HG03159 (cell line): ENCODE measurements around the gene BBS1.
"Not testable (repeated sequence)": the region's sequence is repeated elsewhere in the genome, so short reads cannot be mapped to it uniquely, and the experiment has no call there.

ENCODE experiments used
- ATAC-seq: cut with Tn5 transposase; IDR thresholded peaks from one replicate; pipeline ENCODE4 v1.9.1; 2021; ENCODE audit warnings: mild to moderate bottlenecking, moderate library complexity; ENCODE audit not compliant: unreplicated experiment

Gene BBS1

DNA sequence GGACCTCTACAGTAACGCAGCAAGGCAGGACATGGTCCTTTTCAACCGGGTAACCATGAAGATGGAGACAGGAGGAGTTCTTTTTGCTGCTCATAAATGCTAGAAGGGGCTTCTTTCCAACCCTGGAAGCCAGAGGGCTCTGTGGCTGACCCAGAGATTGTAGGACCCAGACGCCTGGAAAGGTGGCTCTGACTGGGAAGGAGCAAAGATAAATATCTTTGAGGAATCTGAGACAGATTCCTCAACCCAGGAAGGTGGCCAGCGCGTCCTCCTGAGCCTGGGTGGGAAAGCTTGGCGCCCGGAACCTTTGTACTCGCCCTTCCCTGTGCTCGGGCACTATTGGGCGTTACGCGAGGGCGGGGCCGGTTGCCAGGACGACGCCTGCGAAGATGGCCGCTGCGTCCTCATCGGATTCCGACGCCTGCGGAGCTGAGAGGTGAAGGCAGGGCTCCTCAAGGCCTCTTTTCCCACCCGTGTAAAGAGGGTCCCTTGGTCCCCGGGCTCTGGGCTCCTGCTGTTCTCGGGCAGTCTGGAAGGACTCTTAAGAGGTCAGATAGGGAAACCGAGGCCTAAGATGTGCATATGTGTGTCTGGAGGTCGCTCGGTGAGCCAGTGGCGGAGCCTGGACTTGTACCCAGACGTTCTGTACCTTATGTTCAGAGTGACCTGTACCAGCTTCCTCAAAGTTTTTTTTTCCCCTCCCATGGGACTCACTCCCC lies at the start of gene BBS1:
BBS1 (plus strand) TSS at position 365 of the 719 bp plus-strand sequence; CDS start at position 390, 25 bp downstream.
- peak; percentile 77 for ATAC-seq

GRCh38 chr11:66462010-66462409 lies 48.4 kb upstream of the BBS1 start:
- no peak for ATAC-seq

DNA sequence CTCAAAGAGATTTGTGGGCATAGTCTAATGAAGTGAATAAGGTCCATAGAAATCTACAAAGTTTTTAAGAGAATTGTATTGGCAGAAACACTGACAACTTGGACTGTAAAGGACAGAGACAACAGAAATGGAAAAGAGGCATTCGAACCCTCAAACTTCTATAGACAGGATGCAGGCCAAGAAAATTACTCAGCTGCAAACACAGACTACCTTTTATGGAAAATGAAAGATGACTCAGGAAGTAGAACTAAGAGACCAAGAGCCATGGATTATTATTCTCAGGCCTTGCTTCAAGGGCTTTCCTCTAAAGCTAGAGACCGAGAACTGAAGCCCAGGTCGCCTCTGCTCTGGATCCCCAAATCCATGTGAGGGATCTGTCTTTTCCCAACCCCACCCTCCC lies 47.5 kb upstream of the BBS1 start:
- ATAC-seq: no peak

DNA sequence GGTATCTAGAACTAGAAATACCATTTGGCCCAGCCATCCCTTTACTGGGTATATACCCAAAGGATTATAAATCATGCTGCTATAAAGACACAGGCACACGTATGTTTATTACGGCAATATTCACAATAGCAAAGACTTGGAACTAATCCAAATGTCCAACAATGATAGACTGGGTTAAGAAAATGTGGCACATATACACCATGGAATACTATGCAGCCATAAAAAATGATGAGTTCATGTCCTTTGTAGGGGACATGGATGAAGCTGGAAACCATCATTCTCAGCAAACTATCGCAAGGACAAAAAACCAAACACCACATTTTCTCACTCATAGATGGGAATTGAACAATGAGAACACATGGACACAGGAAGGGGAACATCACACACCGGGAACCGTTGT lies 46.3 kb upstream of the BBS1 start:
- not testable (repeated sequence) for ATAC-seq

GRCh38 chr11:66464916-66465315 lies 45.5 kb upstream of the BBS1 start:
- no peak for ATAC-seq

DNA sequence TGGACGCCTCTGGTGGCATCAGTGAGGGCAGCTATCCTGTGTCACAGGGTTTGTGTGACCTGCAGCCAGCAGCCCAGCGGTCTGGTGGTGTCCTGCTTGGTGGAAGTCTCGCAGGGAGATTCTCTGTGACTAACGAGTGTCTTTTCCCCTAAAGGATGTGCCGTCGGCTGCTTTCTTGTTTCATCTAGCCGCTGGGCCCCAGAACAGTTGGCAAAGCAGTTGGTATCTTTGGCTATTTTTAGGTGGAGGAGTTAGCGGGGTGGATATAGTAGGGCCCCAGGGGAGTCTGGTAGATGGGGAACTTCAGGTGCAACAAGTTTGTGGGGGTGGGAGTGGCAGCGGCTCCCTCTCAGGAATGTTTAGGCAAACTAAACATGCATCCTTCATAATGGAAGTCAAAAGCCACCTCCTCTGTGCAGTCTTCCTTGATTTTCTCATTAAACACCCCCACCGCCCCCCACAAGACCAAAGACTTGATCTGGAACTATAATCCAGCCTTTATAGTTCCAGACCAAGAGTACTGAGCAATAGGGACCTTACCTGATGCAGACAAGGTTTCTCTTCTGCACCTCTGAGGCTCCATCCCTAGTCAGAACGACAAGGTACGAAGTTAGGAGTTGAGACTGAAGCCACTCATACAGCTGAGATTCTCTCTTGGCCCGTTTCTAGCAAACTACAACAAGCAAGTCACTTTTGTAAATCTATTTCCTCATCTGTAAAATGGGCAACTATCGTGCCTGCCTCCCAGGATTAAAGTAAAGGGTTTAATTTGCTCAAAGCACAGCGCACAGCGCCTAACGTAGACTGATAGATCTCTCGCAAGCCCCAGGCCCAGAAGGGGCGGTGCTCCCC lies 44.8 kb upstream of the BBS1 start:
- no peak for ATAC-seq

DNA sequence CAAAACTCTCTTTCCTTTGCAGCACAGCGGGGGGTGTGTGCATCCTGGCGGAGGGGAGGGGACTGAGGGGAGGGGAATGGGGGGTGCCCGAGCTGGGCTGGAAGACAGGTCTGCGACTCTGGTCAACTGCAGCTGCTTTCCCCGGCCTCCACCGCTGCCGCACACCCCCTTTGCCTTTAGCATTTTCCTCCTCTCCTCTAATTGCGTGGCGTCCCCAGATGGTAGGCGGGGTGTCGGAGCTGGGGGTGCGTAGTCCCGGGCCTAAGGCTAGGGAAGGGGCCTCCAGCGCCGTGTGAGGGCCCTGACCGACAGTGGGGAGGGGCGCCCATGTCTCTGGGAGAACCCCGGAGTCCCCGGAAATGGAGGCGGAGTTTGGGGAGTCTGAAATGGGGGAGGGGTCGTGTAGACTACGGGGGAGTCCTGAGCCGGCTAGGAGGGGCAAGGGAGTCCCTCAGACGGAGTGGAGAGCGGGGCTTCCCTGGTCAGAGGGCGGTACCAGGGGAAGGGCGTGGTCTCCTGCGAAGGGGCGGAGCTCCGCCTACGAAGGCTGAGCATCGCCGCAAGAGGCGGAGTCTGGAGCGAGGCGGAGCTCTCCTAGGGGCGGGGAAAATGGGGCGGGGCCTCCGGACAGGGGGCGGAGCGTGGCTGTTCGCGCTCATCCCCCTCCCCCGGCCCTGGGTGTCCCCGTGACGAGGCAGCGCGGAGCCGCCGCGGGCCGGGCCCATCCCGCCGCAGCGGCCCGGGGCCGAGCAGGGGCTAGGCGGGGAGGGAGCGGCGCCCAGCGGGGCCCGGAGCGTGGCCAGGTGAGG lies 44.0 kb upstream of the BBS1 start, which contains the start of gene PELI3:
PELI3 (plus strand) TSS at position 681 of the 809 bp plus-strand sequence. CDS start 1,224 bp downstream, outside the sequence.
- peak; percentile 69 for ATAC-seq

DNA sequence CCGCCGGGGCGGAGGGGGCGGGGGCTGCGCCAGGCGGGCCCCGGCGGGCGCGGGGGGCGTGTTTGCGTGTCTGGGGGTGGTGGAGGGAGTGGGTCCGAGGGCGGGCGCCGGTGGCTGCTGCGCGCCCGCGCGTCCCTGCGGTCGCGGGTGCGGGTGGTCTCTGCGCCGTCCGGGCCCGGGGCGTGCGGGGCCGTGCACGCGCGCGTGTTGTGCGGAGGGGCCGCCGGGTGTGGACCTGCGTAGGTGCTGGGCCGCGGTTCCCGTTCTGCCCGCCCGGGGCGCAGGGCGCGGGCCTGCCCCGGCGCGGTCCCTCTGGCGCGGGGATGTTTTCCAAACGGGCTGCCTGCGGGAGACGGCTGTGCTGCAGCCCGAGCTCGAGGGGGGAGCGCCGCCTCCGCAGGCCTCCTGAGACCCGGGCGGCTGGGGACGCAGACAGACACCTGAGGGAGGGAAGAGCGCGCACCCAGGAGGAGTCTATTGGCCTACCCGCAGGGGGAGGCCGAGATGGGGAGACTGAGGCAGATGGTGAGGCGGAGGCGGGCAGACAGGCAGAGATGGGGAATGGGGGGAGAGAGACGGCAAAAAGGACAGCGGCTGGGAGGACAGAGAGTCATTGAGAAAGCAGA lies 43.3 kb upstream of the BBS1 start:
- peak; percentile 39 for ATAC-seq

DNA sequence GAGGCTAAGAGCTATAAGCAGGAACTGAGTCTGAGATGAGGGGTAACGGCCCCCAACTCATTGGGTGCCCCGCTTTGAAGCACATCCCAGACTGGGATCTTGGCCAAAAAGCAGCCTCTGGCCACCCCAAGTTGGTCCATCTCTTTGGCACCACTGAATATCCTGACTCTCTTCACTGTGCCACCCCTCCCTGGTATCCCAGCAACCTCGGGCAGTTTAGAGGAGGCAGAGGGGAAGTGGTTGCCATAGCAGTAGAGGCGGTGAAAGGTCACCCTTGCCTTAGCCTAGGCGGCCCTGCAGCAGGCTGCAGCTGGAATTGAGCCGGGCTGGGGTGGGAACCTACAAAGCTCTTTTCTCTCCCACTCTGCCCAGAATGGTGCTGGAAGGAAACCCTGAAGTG lies 42.7 kb upstream of the BBS1 start:
- ATAC-seq: no peak

- ATAC-seq: no peak
Measured at GRCh38 chr11:66468691-66469090, 41.7 kb upstream of the BBS1 start.

- no peak for ATAC-seq
Measured at GRCh38 chr11:66469441-66469840, 41.0 kb upstream of the BBS1 start.

- ATAC-seq: no peak
Measured at GRCh38 chr11:66470015-66470414, 40.4 kb upstream of the BBS1 start.

DNA sequence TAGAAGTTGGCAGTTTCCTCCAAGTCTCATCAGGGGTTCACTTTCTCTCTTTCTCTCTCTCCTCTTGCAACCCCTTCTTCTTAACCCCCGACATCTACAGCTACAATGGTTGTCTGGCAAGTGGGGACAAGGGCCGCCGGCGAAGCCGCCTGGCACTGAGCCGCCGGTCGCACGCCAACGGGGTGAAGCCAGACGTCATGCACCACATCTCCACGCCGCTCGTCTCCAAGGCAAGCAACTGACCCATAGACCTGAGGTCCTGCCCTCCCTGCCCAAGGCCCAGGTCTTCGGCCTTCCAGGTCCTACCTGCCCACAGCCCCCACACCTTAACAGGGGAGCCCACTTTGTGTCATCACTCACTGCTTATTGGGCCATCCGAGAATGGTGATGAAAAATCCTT lies 39.3 kb upstream of the BBS1 start:
- no peak for ATAC-seq

DNA sequence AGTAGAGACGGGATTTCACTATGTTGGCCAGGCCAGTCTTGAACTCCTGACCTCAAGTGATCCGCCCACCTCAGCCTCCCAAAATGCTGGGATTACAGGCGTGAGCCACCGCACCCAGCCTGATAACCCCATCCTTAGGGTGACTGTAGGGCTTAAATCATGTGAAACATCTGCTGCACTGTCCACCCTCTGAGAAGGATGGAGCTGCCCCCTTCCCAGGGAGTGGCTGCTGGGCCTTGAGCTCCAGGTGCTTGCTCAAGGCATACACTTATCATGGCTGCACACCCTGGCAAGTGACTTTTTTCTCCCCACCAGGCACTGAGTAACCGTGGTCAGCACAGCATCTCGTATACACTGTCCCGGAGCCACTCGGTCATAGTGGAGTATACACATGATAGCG lies 38.4 kb upstream of the BBS1 start:
- no peak for ATAC-seq

DNA sequence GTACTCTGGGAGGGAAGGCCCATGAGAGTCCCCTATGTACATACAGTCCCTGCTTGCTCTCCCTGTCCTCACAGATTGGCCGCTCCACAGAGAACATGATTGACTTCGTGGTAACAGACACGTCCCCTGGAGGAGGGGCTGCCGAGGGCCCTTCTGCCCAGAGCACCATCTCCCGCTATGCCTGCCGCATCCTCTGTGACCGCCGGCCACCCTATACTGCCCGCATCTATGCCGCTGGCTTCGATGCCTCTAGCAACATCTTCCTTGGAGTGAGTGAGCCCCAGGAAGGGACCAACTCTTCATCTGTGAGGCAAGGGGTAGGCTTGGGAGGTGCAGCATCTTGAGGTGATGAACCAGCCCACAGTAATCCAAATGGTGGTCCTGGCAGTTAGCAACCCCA lies 37.3 kb upstream of the BBS1 start:
- no peak for ATAC-seq

- no peak for ATAC-seq
Measured at GRCh38 chr11:66473608-66474515, 36.6 kb upstream of the BBS1 start.

DNA sequence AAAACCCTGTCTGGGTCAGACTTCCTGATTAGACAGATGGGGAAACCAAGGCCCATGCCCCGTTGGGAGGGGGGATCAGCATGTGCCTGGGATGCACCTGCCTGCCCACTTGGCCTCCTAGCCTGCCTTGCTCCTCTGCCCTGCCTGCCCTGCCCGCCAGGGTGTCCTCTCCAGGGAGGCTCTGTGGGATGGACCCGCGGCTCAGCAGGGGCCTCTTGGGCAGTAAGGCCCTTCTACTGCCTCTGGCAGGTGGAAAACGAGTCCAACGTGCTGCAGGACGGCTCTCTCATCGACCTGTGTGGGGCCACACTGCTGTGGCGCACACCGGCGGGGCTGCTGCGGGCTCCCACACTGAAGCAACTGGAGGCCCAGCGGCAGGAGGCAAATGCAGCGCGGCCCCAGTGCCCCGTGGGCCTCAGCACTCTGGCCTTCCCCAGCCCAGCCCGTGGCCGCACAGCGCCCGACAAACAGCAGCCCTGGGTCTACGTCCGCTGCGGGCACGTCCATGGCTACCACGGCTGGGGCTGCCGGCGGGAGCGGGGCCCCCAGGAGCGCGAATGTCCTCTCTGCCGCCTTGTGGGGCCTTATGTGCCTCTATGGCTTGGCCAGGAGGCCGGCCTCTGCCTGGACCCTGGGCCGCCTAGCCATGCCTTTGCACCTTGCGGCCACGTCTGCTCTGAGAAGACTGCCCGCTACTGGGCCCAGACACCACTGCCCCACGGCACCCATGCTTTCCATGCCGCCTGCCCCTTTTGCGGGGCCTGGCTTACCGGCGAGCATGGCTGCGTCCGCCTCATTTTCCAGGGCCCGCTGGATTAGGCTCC lies 34.9 kb upstream of the BBS1 start:
- ATAC-seq: no peak

DNA sequence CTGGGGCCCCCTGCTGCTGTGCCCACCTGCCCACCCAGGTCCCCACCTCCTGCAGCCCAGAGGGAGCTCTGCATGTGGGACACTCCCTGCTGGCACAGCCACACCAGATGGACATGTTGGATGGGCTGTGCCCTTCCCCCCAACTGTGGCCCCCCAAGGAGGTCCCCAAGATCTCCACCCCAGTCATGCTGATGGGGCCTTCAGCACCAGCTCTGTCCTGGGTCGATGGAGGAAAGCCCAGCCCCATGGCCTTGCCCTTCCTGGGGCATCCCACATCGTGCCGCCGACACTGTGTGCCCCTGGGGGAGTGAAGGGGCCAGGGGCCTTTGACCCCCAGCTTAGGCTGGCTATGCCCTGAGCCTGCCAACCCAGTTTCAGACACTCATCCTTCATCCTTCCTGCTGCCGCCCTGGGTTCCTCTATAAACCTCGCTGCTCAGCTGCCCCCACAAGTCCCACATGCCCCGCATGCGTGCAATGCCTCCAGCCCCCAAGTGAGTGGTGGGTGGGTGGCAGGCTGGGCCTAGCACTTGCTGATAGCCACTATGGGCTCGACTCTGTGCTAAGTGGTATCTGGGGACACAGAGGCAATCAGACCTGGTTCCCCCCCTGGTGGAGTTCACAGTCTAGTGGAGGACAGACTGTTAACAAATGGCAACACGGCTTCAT lies 34.1 kb upstream of the BBS1 start:
- no peak for ATAC-seq
